Stimulated activated CD8-positive, alpha-beta memory T cell treated with anti-CD3 and anti-CD28 coated beads, Interleukin-4, amount 100 ng/mL, for 48 hours (primary cell): Measurements from ENCODE around the gene CDH13.

Experiments used
- DNase-seq: peaks from one replicate; pipeline ENCODE4 v3.0.0-alpha.2; 2020

The CDH13 gene

DNA sequence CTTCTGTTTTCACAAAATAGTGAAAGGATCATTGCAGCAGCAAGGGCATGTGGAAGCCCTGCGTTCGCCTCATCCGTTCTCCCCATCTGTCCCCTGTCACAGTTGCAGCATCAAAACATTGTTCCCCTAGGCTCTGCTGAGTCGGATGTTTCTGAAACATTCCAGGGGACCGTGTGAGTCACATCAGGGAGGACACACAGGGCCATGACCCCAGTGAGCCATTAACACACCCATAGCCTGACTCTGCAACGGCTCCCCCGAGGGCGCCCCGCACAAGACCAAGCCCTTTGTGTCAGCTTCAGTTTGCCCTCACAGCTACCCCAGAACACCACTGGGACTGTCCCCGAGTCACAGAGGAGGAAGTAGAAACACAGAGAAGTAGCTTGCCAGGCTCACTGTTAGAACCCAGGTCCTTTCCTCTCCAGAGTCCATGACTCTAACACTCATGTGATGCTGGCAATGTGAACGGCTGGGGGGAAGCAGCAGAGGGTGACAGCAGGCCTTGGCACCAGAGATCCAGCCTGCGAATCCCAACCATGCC lies 1117.7 kb downstream of the CDH13 start:
- DNase-seq = no peak

DNA sequence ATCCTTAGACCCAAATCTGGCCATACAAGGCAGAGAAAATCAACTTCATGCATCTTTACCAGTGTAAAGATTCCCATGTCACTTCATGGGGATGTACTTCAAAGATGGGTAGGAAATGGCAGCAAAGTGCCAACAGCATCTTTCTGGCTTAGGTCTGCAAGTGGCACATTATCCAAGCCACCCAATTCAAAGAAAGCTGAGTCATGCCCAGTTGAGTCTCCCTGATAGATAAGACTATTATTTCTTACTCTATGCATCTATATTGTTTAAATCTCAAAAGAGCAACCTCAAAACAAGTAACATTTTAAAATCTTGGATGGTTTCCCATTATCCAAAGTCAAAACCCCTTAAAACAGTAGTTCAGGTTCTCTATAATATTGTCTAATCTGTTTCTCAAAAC lies 1119.8 kb downstream of the CDH13 start:
- no peak for DNase-seq

DNA sequence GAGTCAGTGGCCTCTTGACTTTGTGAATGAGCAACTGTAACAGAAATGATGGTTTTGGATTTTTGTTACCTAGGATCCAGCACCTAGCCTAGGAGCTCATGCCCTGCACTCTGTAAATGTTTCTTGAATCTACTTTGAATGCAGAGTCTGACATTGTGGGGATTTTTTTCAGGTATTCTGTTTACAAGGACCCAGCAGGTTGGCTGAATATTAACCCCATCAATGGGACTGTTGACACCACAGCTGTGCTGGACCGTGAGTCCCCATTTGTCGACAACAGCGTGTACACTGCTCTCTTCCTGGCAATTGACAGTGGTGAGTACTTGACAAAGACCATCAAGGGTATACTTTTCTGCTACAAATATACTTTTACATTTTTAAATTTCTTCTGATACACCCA lies 1121.2 kb downstream of the CDH13 start:
- no peak for DNase-seq

DNA sequence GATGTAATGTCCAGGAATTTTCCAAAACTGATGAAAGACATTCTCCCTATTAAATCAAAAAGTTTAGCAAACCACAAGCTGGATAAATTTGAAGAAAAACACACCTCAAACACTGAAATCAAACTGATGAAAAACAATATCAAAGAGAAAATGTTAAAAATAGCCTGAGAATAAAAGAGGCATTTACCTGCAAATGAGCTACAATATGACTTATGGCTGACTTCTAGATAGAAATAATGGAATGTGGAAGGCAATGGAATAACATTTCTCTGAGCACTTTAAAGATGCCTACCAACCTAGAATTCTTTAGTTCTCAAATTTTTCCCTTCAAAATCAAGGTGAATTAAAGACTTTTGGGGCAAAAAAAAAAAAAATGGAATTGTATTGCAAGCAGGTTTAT lies 1128.6 kb downstream of the CDH13 start:
- no peak for DNase-seq

GRCh38 chr16:83762141-83762991 lies 1135.6 kb downstream of the CDH13 start:
- DNase-seq = no peak

- DNase-seq = no peak
Observed at GRCh38 chr16:83762992-83763358, 1136.2 kb downstream of the CDH13 start.

DNA sequence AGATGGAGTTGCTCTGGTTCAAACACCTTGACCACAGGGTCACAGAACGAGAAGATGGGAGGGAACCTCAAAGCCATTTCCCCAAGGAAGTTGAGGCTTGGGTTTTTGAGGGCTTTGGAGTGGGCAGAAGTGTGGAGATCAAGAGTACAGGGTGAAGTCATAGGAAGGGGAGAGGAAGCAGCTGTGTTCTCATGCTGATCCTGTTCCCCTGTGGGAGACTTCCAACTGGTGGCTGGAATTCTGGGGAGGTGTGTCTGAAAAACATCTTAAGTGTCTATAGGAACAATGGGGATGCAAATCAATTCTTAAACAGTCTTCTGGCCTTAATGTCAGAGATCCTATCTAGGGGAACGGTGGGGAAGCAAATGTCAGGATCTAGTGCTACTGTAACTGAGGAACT lies 1142.2 kb downstream of the CDH13 start:
- DNase-seq = no peak

DNA sequence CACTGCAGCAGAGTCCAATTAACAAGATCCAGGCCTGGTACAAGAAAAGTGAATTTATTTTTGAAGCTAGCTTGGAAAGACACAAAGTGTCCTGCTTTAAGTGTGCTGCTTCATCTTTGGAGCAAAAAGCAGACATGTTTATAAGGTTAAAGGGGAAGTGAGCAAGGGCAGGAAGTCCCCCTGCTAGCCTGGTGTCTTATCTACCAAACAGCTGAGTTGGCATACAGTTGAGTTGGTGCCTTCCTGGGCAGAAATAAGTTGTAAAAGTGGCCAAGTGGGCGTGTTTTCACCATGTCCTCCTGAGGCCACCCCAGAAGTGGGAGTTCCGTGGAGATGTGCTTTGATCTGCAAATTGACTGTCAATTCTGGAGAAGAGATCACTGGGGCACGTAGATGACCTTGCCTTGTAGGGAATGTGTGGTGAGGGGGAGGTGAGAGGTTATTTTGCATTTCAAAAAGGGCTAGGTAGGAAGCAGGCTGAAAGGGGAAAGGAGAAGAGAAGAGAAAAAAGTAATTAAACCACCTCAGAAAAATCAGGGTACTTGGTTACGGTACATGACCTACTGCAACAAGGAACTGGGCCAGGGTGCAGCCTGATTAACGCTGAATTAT lies 1142.7 kb downstream of the CDH13 start:
- no peak for DNase-seq

DNA sequence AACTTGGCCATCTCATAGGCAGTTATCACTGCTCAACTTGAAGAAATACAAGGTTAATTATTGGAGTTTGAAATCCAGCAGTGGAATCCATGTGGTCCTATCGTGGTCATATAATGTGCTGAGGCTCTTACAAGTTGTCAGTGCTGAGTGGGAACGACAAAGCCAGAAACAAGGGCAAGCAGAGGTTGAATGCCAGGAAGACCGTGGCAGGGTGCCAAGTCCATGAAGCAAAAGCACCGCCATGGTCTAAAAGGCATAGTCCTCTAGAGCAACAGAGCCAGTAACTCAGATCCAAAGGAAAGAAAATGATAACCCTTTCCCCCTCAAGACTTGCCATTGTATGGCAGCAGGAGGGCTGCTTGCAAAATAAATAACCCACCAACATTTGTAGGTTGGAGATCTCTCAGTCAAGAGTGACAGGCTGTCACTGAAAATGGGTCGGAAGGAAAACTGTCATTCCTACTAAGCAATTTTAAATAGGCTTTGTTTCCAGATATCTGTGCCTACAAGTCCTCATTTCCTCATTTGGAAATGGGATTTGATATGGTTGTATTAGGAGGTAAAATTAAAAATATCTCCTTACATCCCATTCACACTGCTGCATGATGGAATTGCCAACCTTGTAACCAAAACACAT lies 1144.7 kb downstream of the CDH13 start:
- DNase-seq = no peak

DNA sequence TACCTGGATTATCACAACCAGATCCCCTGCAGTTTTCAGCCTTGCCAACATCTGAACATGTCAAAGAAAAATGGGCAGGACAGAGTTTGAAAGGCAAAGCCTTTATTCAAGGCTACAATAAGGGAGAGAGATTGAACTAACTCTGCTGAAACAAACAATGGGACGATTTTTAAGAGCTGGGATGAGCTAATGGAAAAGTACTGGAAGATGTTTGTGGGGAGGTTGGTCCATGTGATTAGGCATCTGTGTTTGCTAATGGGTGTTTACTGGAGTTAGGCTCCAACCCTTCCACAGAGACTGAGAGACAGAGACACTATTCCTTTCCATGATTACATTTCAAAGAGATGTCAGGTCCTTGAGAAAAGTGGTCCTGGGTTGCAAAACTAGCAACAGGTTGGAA lies 1146.0 kb downstream of the CDH13 start:
- DNase-seq = no peak

DNA sequence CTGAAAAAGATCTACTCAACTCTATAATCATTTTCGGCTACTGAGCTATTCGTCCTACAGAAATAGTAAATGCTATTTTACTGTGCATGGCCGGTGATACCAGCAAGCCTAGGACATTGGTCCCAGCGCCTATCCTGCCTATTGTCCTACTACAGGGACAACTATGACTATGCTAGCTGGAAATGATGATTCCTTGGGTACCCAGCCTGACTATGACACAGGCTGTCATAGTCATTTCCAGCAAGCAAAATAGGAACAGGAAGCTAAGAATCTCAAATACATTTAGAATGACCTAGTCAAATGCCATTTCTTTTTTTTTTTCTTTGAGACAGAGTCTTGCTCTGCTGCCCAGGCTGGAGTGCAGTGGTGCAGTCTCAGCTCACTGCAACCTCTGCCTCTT lies 1147.3 kb downstream of the CDH13 start:
- no peak for DNase-seq

DNA sequence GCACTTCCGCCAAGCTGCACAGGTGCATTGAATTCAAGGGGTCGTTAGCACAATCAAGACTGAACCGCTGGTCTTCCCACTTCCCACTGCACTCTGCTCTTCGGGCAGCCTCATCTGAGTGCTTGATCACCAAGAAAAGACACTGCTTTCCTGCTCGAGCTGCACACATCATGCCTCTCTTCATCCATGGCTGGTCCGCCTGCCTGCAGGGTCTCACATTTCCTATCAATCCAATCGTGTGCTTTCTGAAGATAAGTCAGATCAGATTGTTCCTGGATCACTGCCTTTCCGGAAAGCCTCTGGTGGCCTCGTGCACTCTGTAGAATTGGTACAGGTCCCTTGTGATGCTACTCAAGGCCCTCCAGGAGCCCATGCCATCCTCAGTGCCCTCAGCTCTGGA lies 1150.2 kb downstream of the CDH13 start:
- no peak for DNase-seq

DNA sequence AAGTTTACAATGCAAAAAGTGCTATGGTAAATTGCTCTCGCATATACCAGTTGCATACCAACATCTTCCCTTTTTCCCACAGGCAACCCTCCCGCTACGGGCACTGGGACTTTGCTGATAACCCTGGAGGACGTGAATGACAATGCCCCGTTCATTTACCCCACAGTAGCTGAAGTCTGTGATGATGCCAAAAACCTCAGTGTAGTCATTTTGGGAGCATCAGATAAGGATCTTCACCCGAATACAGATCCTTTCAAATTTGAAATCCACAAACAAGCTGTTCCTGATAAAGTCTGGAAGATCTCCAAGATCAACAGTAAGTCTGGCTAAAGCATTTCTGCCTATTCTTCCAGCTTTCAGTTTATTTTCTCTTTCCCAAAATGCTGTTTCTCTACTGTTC lies 1153.1 kb downstream of the CDH13 start:
- no peak for DNase-seq

DNA sequence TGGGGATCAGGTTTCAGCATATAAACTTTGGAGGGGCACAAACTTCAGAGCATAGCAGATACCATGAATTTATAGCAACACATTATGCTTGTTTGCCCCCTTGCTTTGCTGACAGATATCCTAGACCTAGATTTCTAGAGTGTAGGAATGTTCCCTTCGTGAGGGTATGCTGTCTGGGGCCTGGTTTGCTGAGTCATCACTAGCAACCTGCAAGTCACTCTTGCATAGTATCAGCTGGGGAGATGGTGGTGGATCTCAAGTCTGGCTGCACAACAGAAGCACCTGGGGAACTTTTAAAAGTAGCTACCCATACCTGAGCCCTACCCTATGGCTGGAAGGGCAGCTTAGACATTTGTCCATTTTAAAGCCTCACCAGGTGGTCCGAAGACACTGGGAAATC lies 1158.7 kb downstream of the CDH13 start:
- DNase-seq = no peak

GRCh38 chr16:83789642-83790401 lies 1163.1 kb downstream of the CDH13 start:
- no peak for DNase-seq

DNA sequence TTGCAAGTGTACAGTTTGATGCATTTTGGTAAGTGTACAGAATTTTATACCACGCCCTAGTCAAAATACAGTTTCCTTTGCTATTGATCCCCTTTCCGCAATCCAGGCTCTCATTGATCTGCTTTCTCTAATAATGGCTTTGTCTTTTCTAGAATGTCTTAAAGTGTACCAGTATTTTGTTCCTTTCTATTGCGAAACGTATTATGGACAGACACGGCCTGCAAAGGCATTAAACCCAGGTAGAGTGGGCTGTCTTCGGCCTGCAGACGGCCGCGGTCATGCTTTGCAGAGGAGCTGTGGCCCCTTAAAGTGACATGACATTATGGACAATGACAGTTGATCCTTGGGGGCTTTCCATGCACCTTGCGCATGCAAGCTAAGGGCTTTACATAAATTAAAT lies 1165.1 kb downstream of the CDH13 start:
- no peak for DNase-seq

- DNase-seq = no peak
Observed at GRCh38 chr16:83792391-83792790, 1165.6 kb downstream of the CDH13 start.

DNA sequence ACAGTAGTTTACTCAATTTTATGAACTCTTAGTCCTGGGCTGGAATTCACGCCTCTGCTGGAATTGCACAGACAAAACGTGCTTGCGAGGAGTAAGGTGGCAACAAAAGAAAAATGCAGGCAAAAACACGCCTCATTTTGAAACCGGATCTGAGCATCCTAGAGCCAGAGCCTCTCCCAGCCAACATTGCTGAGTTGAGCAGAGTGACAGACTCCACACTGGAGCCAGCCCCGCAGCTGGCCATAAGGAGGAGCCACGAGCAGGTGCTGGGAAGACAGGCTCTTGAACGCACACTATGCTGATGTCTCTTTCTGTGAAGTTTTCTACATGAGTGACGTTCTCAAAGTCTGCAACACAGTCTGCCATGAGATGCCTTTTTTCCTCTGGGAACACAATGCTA lies 1166.4 kb downstream of the CDH13 start:
- no peak for DNase-seq

DNA sequence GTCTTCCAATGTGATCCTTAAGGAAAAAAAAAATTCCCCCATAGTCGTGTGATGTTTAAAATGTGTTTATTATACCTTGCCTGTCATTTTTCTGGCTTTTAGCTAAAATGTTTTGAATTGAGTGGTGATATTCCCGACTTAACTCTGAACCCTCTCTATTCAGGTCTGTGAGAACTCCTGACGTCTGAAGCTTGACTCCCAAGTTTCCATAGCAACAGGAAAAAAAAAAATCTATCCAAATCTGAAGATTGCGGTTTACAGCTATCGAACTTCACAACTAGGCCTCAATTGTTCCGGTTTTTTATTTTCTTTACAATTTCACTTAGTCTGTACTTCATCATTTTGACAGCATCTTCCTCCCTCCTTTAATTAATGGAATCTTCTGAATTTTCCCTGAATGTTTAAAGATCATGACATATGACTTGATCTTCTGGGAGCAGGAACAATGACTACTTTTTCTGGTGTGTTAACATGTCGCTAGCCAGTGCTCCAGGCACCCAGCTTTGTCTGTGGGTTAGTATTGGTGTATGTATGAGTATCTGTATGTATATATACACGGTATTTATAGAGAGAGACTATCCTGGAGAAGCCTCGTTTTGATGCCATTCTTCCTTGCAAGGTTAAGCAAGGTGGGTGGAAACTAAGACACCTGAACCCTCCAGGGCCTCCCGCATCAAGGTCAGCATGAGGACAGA lies 1168.2 kb downstream of the CDH13 start:
- no peak for DNase-seq

DNA sequence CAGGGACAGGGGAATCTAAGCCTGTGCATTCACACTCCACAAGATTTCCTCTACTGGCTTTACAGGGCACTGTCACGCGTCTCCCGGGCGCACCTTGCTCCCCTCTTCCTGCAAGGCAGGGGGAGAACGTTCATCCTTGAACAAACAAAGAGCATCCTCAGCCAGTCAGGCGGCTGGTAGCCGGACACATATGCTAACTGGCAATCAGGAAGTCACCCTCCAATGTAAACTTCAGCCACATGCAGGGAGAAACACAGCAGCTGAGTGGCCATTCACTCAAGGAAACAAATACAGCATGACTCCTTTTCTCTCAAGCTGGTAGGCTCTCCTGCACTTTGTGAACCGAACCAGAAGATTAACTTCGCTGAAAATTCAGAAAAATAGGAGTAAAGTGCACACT lies 1170.2 kb downstream of the CDH13 start:
- DNase-seq = no peak

DNA sequence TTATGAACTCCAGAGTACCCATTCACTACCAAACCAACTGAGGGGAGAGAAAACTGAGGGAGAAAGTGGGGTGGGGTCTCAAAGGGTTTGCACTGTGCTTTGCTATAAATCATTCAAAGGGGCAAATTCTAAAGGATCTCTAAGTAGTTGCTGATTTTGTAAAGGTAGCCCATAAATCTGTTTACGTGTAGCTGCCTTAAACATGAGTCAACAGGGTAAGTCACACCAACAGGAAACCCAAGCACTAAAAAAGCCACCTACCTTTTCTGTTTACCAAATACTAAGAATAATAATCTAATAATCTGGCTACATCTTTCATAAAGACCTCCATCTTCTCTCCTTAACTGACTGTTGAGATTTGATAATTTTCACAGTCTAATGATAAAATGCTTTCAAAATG lies 1172.6 kb downstream of the CDH13 start:
- DNase-seq = no peak

DNA sequence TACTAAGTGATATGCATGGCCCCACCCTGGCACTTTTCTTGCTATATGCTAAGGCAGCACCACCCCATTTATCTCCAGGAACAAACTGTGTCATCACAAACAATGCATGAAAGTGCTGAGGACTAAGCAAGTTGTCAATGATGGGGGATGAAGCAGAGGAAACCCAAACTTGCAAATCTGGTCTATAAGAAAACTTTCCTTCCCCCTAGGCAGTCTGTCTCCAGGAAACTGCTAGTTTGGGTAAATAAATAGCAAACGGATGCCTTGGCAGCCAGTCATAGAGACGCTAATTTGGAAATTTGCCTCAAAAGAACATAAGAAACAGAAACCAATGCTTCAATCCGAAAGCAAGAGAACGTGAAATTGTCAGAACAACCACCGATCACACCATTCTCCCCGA lies 1175.4 kb downstream of the CDH13 start:
- no peak for DNase-seq
